HG03439 (cell line): ENCODE measurements around the gene PRKACA.

Experiments used
- ATAC-seq: cut with Tn5 transposase; IDR thresholded peaks from one replicate; pipeline ENCODE4 v1.9.1; 2021; ENCODE audit warnings: mild to moderate bottlenecking, moderate library complexity; ENCODE audit not compliant: unreplicated experiment

Gene PRKACA

DNA sequence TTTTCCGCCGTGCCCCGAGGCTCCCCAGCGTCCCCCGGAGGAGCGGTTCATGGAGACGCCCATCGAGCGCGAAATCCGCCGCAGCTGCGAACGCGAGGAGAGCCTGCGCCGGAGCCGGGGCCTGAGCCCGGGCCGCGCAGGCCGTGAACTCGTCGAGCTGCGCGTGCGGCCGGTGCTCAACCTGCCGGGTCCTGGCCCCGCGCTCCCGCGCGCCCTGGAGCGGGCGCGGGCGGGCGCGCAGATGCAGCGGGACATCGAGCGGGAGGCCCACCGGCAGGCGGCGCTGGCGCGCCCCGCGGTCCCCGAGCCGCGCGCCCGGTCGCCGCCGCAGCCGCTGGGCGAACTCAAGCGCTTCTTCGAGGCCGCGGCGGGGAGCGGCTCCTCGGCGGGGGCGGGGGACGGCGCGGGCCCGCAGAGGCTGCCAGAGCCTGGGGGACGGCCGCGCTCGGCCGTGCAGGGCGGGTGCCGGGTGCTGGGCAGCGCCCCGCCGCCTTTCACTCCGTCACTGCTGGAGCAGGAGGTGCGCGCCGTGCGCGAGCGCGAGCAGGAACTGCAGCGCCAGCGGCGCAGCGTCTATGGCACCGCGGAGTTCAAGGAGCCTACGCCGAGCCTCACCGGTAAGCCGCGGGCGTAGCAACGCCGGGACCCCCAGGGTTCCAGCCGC lies 44.2 kb downstream of the PRKACA start:
- ATAC-seq: peak; percentile 47

- ATAC-seq: no peak
These were observed 44.9 kb downstream of the PRKACA start, which contains the start of gene MISP3 for GRCh38 chr19:14072535-14073260. Gene MISP3 (plus strand): TSS chr19:14072786. CDS start chr19:14073310, 524 bp downstream.

DNA sequence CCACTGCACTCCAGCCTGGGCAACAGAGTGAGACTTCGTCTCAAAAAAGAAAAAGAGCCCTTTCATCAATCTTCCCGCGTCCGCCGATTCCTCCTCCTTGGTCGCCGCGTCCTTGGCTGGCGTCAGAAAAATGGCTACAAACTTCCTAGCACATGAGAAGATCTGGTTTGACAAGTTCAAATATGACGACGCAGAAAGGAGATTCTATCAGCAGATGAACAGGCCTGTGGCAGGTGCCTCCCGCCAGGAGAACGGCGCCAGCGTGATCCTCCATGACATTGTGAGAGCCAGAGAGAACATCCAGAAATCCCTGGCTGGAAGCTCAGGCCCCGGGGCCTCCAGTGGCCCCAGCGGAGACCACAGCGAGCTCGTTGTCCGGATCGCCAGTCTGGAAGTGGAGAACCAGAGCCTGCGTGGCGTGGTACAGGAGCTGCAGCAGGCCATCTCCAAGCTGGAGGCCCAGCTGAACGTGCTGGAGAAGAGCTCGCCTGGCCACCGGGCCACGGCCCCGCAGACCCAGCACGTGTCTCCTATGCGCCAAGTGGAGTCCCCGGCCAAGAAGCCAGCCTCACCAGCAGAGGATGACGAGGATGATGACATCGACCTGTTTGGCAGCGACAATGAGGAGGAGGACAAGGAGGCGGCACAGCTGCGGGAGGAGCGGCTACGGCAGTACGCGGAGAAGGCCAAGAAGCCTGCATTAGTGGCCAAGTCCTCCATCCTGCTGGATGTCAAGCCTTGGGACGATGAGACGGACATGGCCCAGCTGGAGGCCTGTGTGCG lies 47.1 kb downstream of the PRKACA start:
- ATAC-seq: no peak

DNA sequence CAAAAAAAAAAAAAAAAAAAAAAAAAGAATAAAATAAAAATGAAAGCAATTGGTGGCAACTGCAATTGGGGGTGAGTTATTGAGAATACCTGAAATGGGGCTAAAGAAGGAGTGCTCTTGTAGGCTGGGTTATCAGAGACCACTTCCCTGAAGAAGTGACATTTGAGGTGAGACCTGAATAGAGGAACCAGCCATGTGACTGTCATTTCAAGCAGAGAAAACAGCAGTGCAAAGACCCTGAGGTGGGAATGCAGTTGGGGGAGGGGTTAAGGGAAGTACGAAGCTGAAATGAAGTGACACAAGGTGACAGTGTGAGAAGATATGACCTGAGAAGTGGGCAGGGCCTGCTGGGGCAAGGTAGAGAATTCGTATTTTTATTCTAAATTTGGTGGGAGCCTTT lies 51.4 kb downstream of the PRKACA start:
- ATAC-seq: no peak

DNA sequence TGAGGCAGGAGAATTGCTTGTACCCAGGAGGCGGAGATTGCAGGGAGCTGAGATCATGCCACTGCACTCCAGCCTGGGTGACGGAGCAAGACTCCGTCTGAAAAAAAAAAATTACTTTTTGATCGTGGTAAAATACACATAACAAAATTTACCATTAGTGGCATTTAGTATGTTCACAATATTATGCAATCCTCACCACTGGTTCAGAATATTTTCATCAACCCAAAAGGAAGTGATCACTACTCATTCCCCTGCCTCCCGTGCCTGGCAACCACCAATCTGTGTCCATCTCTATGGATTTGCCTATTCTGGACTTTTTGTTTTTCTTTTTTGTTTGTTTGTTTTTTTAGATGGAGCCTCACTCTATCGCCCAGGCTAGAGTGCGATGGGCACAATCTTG lies 54.5 kb downstream of the PRKACA start:
- ATAC-seq: no peak

- no peak for ATAC-seq
These were observed 55.1 kb downstream of the PRKACA start for GRCh38 chr19:14062558-14062855.

DNA sequence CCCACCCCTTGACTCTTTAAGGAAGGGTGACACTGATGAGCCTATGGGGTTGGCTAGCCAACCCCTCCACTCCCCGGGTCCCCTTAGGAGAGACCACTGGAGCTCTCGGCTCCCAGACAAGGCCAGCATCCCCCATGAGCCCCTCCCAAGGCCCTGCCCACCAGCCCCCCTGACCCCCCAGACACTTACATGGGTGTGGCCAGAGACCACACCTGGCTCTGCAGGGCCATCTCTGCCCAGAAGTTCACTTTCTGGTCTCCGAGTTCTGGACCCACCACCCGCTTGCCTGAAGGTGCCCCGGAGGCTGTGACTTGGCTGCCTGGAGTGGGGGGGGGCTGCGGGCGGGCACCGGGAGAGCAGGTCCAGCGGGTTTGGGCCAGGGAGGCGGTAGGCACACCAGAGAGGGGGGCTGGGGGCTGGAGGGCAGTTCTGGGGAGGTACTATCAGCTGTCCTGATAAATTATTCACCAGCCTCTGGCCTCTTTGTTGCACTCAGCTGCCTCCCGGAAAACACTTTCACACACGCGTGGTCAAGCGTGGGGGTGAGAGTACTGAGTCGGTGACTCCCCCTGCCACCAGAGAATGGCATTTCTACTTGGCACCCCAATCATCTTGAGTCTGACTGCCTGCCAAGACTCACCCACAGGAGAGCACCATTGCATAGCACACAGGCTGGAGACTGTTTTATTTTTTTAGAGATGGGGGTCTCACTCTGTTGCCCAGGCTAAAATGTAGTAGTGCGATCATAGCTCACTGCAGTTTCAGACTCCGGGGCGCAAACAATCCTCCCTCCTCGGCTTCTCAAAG lies 55.6 kb downstream of the PRKACA start, which contains the start of gene PALM3:
TSS of gene PALM3 (minus strand) at position 326 of the 807 bp plus-strand sequence. CDS start at position 230, 96 bp downstream.
- no peak for ATAC-seq

- ATAC-seq: no peak
These were observed 56.3 kb downstream of the PRKACA start for GRCh38 chr19:14061081-14061749.

- ATAC-seq: no peak
These were observed 57.9 kb downstream of the PRKACA start for GRCh38 chr19:14059652-14060155.

- no peak for ATAC-seq
These were observed 58.5 kb downstream of the PRKACA start for GRCh38 chr19:14059093-14059480.

DNA sequence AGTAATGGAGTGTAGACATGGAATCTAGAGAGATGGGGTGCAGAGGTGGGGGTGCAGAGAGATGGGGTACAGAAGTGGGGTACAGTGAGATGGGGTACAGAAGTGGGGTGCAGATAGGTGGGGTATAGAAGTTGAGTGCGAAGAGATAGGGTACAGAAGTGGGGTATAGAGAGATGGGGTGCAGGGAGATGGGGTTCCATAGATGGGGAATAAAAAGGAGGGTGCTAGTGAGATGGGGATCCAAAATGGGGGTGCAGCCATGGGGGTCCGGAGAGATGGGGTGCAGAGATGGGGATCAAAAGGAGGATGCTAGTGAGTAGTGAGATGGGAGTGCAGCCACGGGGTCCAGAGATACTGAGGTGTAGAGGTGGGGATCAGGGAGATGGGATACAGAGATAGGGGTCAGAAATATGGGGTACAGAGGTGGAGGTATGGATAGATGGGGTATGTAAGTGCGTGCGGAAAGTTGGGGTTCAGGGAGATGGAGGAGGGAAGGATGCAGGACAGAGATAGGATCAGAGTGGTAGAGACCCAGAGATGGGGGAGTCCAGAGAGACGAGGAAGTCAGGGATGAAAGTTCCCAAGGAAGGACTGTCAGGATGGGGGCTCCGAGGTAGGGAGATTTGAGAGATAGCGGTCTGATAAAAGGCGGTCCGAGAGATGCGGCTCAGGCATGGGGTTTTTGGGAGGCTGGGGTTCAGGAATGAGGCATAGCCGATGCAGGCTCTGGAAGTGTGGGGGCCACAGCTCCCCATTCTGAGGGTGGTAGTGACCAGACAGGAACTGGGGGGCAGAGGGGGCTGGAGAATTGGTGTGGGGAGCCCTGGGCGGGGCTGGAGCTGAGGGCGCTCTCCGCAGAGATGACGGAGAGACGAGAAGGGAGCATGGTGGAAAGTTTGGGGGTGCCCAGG lies 59.1 kb downstream of the PRKACA start:
- ATAC-seq: no peak

DNA sequence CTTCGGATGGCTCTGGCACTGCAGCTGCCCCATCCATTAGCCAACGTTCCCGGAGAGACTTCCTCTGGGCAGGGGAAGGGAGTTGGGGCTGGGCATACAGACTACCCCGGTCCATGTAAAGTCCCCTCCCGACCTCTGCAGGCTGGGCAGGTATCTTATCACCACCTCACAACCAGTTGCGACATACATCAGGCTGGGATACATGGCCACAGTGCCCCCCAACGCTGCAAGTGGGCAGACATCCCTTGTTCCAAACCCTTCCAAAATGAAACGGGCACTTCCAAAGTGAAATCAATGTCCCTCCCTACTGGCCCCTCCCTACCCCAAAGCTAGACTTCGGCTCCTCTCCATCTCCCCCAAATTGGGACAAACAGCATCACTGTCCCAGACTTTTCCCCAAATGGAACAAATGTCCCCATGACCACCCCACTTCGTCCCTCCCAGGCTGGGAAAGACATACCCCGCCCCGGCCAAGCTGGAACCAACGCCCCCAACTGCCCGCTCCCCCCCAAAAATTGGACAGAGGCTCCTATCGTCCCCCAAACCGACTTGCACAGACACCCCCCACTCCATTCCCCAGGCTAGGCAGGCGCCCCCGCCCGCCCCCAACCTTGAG lies 60.7 kb downstream of the PRKACA start:
- no peak for ATAC-seq

- no peak for ATAC-seq
These were observed 61.4 kb downstream of the PRKACA start for GRCh38 chr19:14056069-14056666.

GRCh38 chr19:14055396-14055795 lies 62.2 kb downstream of the PRKACA start:
- ATAC-seq: no peak

- ATAC-seq: no peak
These were observed 62.8 kb downstream of the PRKACA start for GRCh38 chr19:14054721-14055120.

GRCh38 chr19:14054099-14054498 lies 63.5 kb downstream of the PRKACA start:
- no peak for ATAC-seq

DNA sequence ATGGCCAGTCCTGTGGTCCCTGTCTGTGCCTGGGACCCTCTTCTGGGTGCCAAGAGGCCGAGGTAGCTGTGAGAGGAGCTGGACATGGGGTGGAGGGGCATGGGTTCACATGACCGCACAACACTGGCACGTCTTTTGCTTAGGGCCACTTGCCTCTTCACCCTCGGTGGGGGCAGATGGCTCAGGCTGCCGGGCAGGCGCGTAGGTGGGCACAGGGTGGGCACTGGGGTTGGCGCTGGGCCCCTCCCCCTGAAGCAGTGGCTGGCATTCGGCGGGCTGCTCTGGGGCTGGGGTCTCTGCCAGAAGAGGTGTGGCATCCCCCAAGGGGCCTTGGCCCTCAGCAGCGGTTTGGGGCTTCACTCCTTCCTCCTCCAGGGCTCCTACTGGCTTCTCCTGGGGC lies 64.1 kb downstream of the PRKACA start:
- no peak for ATAC-seq

DNA sequence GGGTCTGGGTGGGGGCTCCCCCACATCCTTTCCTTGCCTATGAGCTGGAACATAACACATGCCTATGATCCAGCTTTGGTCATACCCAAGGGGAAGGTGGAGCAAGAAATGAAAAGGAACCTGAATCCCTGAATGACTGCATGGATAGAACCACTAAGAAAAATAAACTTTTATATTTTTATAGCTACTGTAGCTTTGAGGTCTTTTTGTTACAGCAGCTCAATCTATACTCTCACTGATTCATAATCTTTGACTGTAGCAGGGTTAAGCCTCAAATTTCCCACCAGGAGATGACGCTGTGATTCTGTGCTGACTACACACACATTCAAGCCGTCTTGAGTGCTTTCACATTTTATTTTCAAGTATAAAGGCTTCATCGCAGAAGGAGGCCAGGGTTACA lies 64.5 kb downstream of the PRKACA start:
- no peak for ATAC-seq
